ENCODE data around the gene MYRF. TPM values are rescaled to one million over a fixed set of nuclear protein-coding genes. Genes with fewer than 3 reads are reported as not detected.

MYRF gene
- total and polyA plus RNA-seq, 2 of the 13 experiments (the other 11 are each of a cell fraction or from before 2014, with no cell fraction given) = 10.2 to 25.9 TPM

- TF ChIP-seq ZBTB40 (IDR thresholded peaks at IDR 0.05) (no peak), ZBTB40 (CRISPR knock-in tag; IDR thresholded peaks at IDR 0.05) (peak; percentile 50), ZNF281 (CRISPR knock-in tag; IDR thresholded peaks at IDR 0.05; ENCODE audit: borderline replicate concordance) (peak; percentile 83), BHLHE40 (IDR thresholded peaks at IDR 0.05; ENCODE audit: low read length) (no peak; the same call in 1 of the 2 replicates), TFDP2 (CRISPR knock-in tag; IDR thresholded peaks at IDR 0.05) (no peak), PRMT3 (CRISPR knock-in tag; IDR thresholded peaks at IDR 0.05; ENCODE audit: borderline replicate concordance, low read depth) (no peak), IKZF5 (CRISPR knock-in tag; IDR thresholded peaks at IDR 0.05) (peak; percentile 55), ZFP91 (CRISPR knock-in tag; IDR thresholded peaks at IDR 0.05; ENCODE audit: borderline replicate concordance) (peak; percentile 51; the same call in 1 of the 2 replicates), CSRNP2 (CRISPR knock-in tag; conservative IDR thresholded peaks at IDR 0.05; ENCODE audit: low read depth) (no peak)
Observed at GRCh38 chr11:61756452-61757212, 4.2 kb downstream of the MYRF start (continued).

All from HepG2 (cell line).